HEK293T (cell line): ENCODE results near the gene NRP2.

Experiments used
- FOXM1 ChIP-seq: fragments of 450-650 bp; IDR thresholded peaks from 2 replicates; pipeline ENCODE4 v1.6.1; 2017; ENCODE audit warnings: mild to moderate bottlenecking, borderline replicate concordance
- HDGF ChIP-seq: fragments of 450-650 bp; IDR thresholded peaks from 2 replicates; pipeline ENCODE4 v1.6.1; 2017; ENCODE audit warnings: antibody characterized with exemption, borderline replicate concordance
- LEF1 ChIP-seq: fragments of 450-650 bp; IDR thresholded peaks from 2 replicates; pipeline ENCODE4 v1.6.1; 2017; ENCODE audit warnings: mild to moderate bottlenecking, borderline replicate concordance
- NFRKB ChIP-seq: fragments of 450-650 bp; IDR thresholded peaks from 2 replicates; pipeline ENCODE4 v1.6.1; 2016; ENCODE audit warnings: mild to moderate bottlenecking, moderate library complexity
- SUZ12 ChIP-seq: fragments of 450-650 bp; IDR thresholded peaks from 2 replicates; pipeline ENCODE4 v1.6.1; 2016; ENCODE audit warnings: mild to moderate bottlenecking

- TF ChIP-seq FOXM1 = no peak
- no peak for TF ChIP-seq LEF1
- TF ChIP-seq HDGF = no peak
- TF ChIP-seq NFRKB = no peak
- no peak for TF ChIP-seq SUZ12
These were observed 101.7 kb downstream of the NRP2 start for GRCh38 chr2:205783872-205784499.
